Hepatocyte (in vitro differentiated cells): ENCODE data around the gene THEMIS2.

Experiments
- CTCF ChIP-seq: fragments of 200-600 bp; sonication (generic); IDR thresholded peaks from 2 replicates; pipeline ENCODE4 v1.5.1; 2016; ENCODE audit warnings: antibody characterized with exemption, mild to moderate bottlenecking; ENCODE audit not compliant: poor library complexity
- EZH2 ChIP-seq: fragments of 200-600 bp; sonication (generic); IDR thresholded peaks from 2 replicates; pipeline ENCODE4 v1.6.1; 2016; ENCODE audit warnings: antibody characterized with exemption, mild to moderate bottlenecking, borderline replicate concordance

GRCh38 chr1:27830621-27831440 is 41.5 kb upstream of the THEMIS2 start, which contains the start of gene PPP1R8:
- TF ChIP-seq CTCF (no peak), EZH2 (no peak)
